Activated CD8-positive, alpha-beta memory T cell treated with anti-CD3 and anti-CD28 coated beads for 36 hours (primary cell): Measurements from ENCODE around the gene OXER1. TPM values are rescaled to one million over a fixed set of nuclear protein-coding genes. Genes with fewer than 3 reads are reported as not detected.

ENCODE experiments used
- CTCF ChIA-PET: fragments of 350-600 bp; sonication (Branson Sonifier 250); formaldehyde crosslinking; loops from one replicate; lab custom pipeline; 2021; ENCODE audit warnings: antibody characterized with exemption; lab: Charles Lee
- POLR2A ChIA-PET: fragments of 350-600 bp; sonication (Branson Sonifier 250); formaldehyde crosslinking; loops from one replicate; lab custom pipeline; 2021; ENCODE audit warnings: antibody characterized with exemption; lab: Charles Lee
- total RNA-seq, 2 experiments: library from RNA; stranded (reverse); gene quantifications; one replicate each; pipeline ENCODE4 v1.2.3, GENCODE V29; 2021

Gene OXER1
- total RNA-seq, 2 experiments from 2014 or later, result not detected

GRCh38 chr2:42757981-42758740 lies 5.8 kb downstream of the OXER1 start:
- CTCF ChIA-PET, result no interaction called here
- POLR2A ChIA-PET, result no interaction called here

GRCh38 chr2:42756966-42757513 lies 6.9 kb downstream of the OXER1 start:
- ChIA-PET POLR2A (no interaction called here), CTCF (no interaction called here)

GRCh38 chr2:42756150-42756775 lies 7.7 kb downstream of the OXER1 start:
- POLR2A ChIA-PET, result no interaction called here

GRCh38 chr2:42755191-42755880 lies 8.6 kb downstream of the OXER1 start:
- CTCF ChIA-PET, result no interaction called here
- POLR2A ChIA-PET, result interaction anchor here (0.6 kb wide), 2 partner anchors 11 to 14 kb away, joined by 3 to 4 read pairs; no protein-coding TSS in a partner anchor

More at GRCh38 chr2:42756150-42756775, 7.7 kb downstream of the OXER1 start:
- CTCF ChIA-PET, result no interaction called here

GRCh38 chr2:42754776-42755140 lies 9.2 kb downstream of the OXER1 start:
- CTCF ChIA-PET, result no interaction called here

GRCh38 chr2:42754021-42754775 lies 9.7 kb downstream of the OXER1 start:
- CTCF ChIA-PET, result no interaction called here
- POLR2A ChIA-PET, result no interaction called here

More at GRCh38 chr2:42754776-42755140, 9.2 kb downstream of the OXER1 start:
- POLR2A ChIA-PET, result interaction anchor here (0.6 kb wide), 1 partner anchor 12 kb away, joined by 4 read pairs; no protein-coding TSS in a partner anchor

- ChIA-PET CTCF (interaction anchor here (0.6 to 1.4 kb wide), 2 partner anchors 10 to 24 kb away, joined by 3 read pairs; no protein-coding TSS in a partner anchor), POLR2A (no interaction called here)
Observed at GRCh38 chr2:42752816-42753813, 10.8 kb downstream of the OXER1 start.

GRCh38 chr2:42752314-42752713 lies 11.6 kb downstream of the OXER1 start:
- CTCF ChIA-PET, result interaction anchor here (1.4 kb wide), 1 partner anchor 10 kb away, joined by 3 read pairs; no protein-coding TSS in a partner anchor
- POLR2A ChIA-PET, result no interaction called here

GRCh38 chr2:42748840-42749239 lies 15.1 kb downstream of the OXER1 start:
- POLR2A ChIA-PET, result no interaction called here
- CTCF ChIA-PET, result no interaction called here

- ChIA-PET POLR2A (no interaction called here), CTCF (no interaction called here)
Observed at GRCh38 chr2:42747422-42747821, 16.5 kb downstream of the OXER1 start.

GRCh38 chr2:42744545-42745082 lies 19.3 kb downstream of the OXER1 start:
- POLR2A ChIA-PET, result no interaction called here
- CTCF ChIA-PET, result interaction anchor here (0.9 kb wide), 1 partner anchor 84 kb away, joined by 3 read pairs; no protein-coding TSS in a partner anchor

- CTCF ChIA-PET, result no interaction called here
- POLR2A ChIA-PET, result no interaction called here
Observed at GRCh38 chr2:42743659-42743990, 20.3 kb downstream of the OXER1 start.

- POLR2A ChIA-PET, result no interaction called here
- CTCF ChIA-PET, result interaction anchor here (1.3 to 1.6 kb wide), 2 partner anchors 9 to 17 kb away, joined by 3 to 4 read pairs; no protein-coding TSS in a partner anchor
Observed at GRCh38 chr2:42742740-42743658, 20.9 kb downstream of the OXER1 start.

- CTCF ChIA-PET, result no interaction called here
- POLR2A ChIA-PET, result no interaction called here
Observed at GRCh38 chr2:42741140-42741539, 22.8 kb downstream of the OXER1 start.

- CTCF ChIA-PET, result no interaction called here
Observed at GRCh38 chr2:42736598-42737322, 27.2 kb downstream of the OXER1 start.

GRCh38 chr2:42733852-42734251 lies 30.1 kb downstream of the OXER1 start:
- CTCF ChIA-PET, result no interaction called here
- POLR2A ChIA-PET, result no interaction called here

More at GRCh38 chr2:42736598-42737322, 27.2 kb downstream of the OXER1 start:
- POLR2A ChIA-PET, result no interaction called here
